ENCODE results near the gene B3GNT9.

- no peak for TF ChIP-seq EZH2 (IDR thresholded peaks at IDR 0.05; ENCODE audit: insufficient read depth, poor library complexity, severe bottlenecking)
- TF ChIP-seq EZH2phosphoT487 (IDR thresholded peaks at IDR 0.05; ENCODE audit: insufficient read depth, low read depth), result no peak
Observed at GRCh38 chr16:67188798-67189197, 38.0 kb upstream of the B3GNT9 start.
